T-helper 2 cell treated with Interferon-gamma antibody and Interleukin-4, amounts not matched to agents 5 μg/mL and 100 μg/mL, for 36 hours (primary cell): ENCODE data around the gene FNIP1.
"Not testable (repeated sequence)": the region's sequence is repeated elsewhere in the genome, so short reads cannot be mapped to it uniquely, and the experiment has no call there.

Source experiments
- DNase-seq: peaks from one replicate; pipeline ENCODE4 v3.0.0; 2021; ENCODE audit warnings: low spot score
- H3K27ac Mint-ChIP-seq: one replicate; pipeline ENCODE4 v1.8.0; 2021; ENCODE audit warnings: mild to moderate bottlenecking, mixed read lengths
- H3K27me3 Mint-ChIP-seq: one replicate; pipeline ENCODE4 v1.8.0; 2021; ENCODE audit warnings: low read depth, mixed read lengths
- H3K36me3 Mint-ChIP-seq: one replicate; pipeline ENCODE4 v1.8.0; 2021; ENCODE audit warnings: low read depth, mixed read lengths
- H3K4me1 Mint-ChIP-seq: one replicate; pipeline ENCODE4 v1.8.0; 2021; ENCODE audit warnings: low read depth, mixed read lengths
- H3K4me3 Mint-ChIP-seq: one replicate; pipeline ENCODE4 v1.8.0; 2022; ENCODE audit warnings: mild to moderate bottlenecking, moderate library complexity, mixed read lengths
- H3K9me3 Mint-ChIP-seq: one replicate; pipeline ENCODE4 v1.8.0; 2021; ENCODE audit warnings: mixed read lengths

Gene FNIP1

DNA sequence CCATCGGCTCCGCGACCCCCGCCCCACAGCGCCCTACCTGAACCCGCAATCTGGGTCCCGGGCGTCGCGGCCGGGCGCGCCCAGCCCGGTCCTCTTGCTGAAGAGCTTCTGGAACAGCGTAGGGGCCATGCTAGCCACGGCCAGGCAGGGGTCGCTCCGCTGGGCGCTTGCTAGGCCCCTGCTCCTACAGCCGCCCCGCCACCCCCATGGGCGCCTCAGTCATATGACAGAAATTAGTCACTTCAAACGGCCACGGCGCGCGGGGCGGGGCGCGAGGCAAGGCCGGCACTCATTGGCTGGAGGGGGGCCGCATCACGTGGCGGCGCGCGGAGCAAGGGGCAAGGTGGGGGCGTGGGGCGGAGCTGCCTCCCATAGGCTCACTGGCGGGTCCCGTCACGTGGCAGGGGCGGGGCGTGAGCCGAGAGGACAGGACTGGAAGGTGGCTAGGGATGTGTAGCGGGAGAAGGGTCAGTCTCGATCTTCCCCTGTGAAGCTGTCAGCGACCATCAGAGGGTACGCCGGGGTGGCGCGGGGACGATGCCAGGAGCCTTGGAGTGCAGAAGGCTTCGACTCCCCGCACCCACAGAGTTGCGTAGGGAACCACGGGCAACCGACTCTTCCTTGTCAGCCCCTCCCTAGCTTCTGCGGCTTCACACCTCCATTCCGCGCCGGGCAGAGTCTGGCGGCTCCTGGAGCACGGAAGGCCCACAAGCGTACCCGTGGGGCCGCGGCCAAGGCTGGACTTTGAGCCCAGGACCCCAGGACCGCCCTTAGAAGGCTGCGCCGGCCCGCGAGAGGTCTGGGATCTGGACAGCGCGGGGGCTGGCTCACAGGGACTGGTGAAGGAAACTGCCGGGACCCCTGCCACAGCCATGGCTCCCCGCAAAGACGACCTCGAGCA, at the start of gene FNIP1:
FNIP1 (minus strand) TSS at position 225 of the 901 bp plus-strand sequence; CDS start at position 129, 96 bp downstream.
- Mint-ChIP-seq H3K9me3 (no peaks in the 10 kb centered on the region), H3K4me3 (peak within 1 kb of the TSS; percentile 96), H3K27me3 (peaks cover 2% of the 10 kb centered on the region), H3K36me3 (peaks cover 21% of the 10 kb centered on the region), H3K27ac (peak within 1 kb of the TSS; percentile 95), H3K4me1 (peaks cover 28% of the 10 kb centered on the region)
- DNase-seq, result peak; percentile 100

DNA sequence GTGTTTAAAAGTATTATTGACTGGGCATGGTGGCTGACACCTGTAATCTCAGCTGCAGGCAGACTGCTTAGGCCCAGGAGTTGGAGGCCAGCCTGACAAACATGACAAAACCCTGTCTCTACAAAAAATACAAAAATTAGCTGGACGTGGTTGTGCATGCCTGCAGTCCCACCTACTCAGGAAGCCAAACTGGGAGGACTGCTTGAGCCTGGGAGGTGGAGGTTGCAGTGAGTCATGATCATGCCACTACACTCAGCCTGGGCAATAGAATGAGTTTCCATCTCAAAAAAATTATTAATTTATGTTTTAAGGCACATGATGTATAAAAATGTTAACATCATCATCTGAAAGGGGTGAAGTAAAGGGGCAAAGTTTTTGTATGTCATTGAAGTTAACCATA, 49.7 kb upstream of the FNIP1 start:
- H3K27ac Mint-ChIP-seq, result no peak overlapping the region
- H3K4me1 Mint-ChIP-seq, result no peaks in the 10 kb centered on the region
- H3K9me3 Mint-ChIP-seq, result peaks cover 75% of the 10 kb centered on the region
- H3K4me3 Mint-ChIP-seq, result no peak overlapping the region
- H3K27me3 Mint-ChIP-seq, result peaks cover 4% of the 10 kb centered on the region
- no peak for DNase-seq
- H3K36me3 Mint-ChIP-seq, result peaks cover 12% of the 10 kb centered on the region

DNA sequence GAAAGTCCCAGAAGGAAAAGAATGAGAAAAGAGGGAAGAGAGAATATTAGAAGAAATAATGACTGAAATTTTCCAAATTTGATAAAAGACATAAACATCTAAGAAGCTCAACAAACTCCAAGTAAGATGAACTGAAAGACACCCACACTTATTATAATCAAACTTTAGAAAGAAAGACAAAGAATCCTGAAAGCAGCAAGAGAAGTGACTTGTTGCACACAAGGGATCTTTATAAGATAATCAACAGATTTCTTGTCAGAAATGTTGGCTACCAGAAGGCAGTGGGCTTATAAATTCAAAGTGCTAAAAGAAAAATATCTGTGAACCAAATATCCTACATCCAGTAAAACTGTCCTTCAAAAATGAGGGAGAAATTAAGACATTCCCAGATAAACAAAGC, 49.0 kb upstream of the FNIP1 start:
- peaks cover 12% of the 10 kb centered on the region for H3K36me3 Mint-ChIP-seq
- no peak overlapping the region for H3K27ac Mint-ChIP-seq
- no peak overlapping the region for H3K4me3 Mint-ChIP-seq
- DNase-seq, result no peak
- H3K4me1 Mint-ChIP-seq, result no peaks in the 10 kb centered on the region
- H3K27me3 Mint-ChIP-seq, result peaks cover 4% of the 10 kb centered on the region
- H3K9me3 Mint-ChIP-seq, result peaks cover 77% of the 10 kb centered on the region

DNA sequence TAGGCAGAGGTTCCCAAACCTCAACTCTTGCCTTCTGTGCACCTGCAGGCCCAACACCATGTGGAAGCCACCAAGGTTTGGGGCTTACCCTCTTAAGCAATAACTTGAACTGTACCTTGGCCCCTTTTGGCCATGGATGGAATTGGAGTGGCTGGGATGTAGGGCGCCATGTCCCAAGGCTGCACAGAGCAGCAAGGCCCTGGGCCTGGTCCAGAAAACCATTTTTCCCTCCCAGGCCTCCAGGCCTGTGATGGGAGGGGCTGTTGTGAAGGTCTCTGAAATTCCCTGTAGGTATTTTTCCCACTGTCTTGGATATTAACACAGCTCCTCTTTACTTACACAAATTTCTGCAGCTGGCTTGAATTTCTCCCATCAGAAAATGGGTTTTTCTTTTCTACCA, 46.2 kb upstream of the FNIP1 start:
- not testable (repeated sequence) for H3K4me3 Mint-ChIP-seq, H3K27me3 Mint-ChIP-seq, DNase-seq, H3K36me3 Mint-ChIP-seq, H3K4me1 Mint-ChIP-seq, H3K27ac Mint-ChIP-seq
- H3K9me3 Mint-ChIP-seq, result peaks cover 74% of the 10 kb centered on the region

DNA sequence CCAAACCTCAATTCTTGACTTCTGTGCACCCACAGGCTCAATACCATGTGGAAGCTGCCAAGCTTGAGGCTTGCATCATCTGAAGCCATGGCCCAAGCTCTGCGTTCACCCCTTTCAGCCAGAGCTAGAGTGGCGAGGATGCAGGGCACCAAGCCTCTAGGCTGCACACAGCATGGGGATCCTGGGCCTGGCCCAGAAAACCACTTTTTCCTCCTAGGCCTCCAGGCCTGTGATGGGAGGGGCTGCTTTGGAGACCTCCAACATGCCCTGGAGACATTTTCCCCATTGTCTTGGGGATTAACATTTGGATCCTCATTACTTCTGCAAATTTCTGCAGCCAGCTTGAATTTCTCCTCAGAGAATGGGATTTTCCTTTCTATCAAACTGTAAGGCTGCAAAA, 35.9 kb upstream of the FNIP1 start:
- not testable (repeated sequence) for DNase-seq, H3K4me1 Mint-ChIP-seq, H3K27ac Mint-ChIP-seq, H3K4me3 Mint-ChIP-seq, H3K27me3 Mint-ChIP-seq, H3K36me3 Mint-ChIP-seq
- peaks cover 16% of the 10 kb centered on the region for H3K9me3 Mint-ChIP-seq

DNA sequence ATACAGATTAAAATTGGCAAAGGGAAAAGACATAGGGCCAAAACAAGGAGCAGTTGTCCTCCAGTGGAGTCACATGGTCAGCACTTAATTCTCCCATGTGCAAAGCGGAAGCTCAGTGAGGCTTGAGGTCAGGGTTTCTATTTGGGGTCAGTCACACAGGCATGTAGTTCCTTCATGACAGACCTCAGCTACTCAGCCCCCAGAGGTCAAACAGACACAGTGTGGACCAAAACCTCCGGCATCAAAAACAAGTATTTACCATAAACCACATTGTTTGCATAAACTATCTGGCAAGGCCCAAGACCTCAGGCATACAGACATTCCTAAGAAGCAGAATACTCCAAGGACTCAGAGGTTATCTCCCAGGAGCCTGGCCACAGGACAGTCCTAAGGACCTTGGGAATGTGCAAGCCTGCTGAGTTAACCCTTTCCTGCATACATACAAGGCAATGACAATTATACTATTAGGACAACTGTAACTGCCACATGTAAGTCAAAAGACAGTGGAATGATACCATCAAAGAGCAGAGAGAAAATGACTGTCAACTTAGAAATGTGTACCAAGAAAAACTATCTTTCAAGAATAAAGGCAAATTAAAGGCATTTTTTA, 28.7 kb upstream of the FNIP1 start:
- Mint-ChIP-seq H3K27me3 (peaks cover 20% of the 10 kb centered on the region), H3K9me3 (peaks cover 6% of the 10 kb centered on the region), H3K27ac (no peak overlapping the region), H3K4me1 (peaks cover 4% of the 10 kb centered on the region), H3K4me3 (no peak overlapping the region), H3K36me3 (no peaks in the 10 kb centered on the region)
- no peak for DNase-seq

DNA sequence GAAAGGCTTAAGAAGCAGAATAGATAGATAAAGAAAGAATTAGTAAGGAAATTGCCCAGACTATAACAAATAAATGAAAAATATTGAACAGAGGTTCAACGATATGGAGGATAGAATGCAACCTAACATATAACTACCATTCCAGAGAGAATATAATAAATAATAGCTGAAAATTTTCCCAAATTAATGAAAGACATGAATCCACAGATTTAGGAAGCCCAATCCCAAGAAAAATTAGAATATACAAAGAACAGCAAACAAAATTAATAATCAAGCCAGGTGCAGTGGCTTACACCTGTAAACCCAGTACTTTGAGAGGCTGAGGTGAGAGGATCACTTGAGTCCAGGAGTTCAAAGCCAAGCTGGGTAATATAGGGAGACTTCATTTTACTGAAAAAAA, 27.8 kb upstream of the FNIP1 start:
- Mint-ChIP-seq H3K27me3 (peaks cover 20% of the 10 kb centered on the region), H3K27ac (no peak overlapping the region)
- no peak for DNase-seq

DNA sequence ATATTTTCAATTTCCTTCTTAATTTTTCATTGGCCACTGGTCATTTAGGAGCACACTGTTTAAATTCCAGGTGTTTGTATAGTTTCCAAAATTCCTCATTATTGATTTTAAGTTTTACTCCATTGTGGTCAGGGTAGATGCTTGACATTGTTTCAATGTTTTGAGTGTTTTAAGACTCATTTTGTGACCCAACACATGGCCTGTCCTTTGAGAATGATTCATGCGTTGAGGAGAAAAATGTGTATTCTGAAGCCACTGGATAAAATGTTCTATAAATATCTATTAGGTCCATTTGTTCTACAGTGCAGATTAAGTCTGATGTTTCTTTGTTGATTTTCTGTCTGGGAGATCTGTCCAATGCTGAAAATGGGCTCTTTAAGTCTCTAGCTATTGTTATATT, 24.4 kb upstream of the FNIP1 start:
- Mint-ChIP-seq H3K27me3 (peaks cover 24% of the 10 kb centered on the region), H3K4me1 (peaks cover 7% of the 10 kb centered on the region), H3K4me3 (no peak overlapping the region), H3K27ac (no peak overlapping the region), H3K9me3 (no peaks in the 10 kb centered on the region), H3K36me3 (no peaks in the 10 kb centered on the region)
- DNase-seq, result no peak

More for the DNA sequence above, 27.8 kb upstream of the FNIP1 start:
- Mint-ChIP-seq H3K4me3 (no peak overlapping the region), H3K36me3 (no peaks in the 10 kb centered on the region), H3K4me1 (peaks cover 4% of the 10 kb centered on the region), H3K9me3 (peaks cover 6% of the 10 kb centered on the region)

DNA sequence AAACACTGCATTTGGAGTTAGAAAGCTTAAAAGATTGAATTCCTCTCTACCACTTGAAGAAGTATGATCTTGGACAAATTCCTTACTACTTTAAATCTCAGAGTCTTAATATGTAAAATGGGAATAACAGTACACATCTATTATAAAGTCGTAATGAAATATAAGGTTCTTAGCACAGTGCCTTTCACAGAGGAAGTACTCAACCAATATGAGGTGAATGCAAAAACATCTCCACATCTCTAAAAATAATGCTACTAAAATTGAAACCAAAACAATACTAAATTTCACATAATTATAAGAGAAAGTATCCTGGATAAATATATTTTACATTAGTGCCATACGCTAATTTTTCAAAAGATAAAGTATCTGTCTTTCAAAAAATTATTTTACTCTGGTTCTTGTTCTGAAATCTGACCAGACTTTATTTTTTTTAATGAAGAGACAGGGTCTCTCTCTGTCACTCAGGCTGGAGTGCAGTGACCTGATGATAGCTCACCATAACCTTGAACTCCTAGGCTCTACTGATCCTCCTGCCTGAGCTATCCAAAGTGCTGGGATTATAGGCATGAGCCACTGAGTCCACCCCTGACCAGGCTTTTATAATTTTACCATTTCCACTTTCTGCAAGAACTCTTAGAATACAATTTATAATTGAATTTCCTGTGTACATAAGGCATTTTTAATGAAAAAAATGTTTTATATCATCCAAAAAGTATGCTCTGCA, 21.3 kb upstream of the FNIP1 start:
- H3K27ac Mint-ChIP-seq, result no peak overlapping the region
- no peaks in the 10 kb centered on the region for H3K36me3 Mint-ChIP-seq
- no peak for DNase-seq
- H3K4me1 Mint-ChIP-seq, result peaks cover 7% of the 10 kb centered on the region
- H3K27me3 Mint-ChIP-seq, result peaks cover 29% of the 10 kb centered on the region
- no peaks in the 10 kb centered on the region for H3K9me3 Mint-ChIP-seq
- no peak overlapping the region for H3K4me3 Mint-ChIP-seq

DNA sequence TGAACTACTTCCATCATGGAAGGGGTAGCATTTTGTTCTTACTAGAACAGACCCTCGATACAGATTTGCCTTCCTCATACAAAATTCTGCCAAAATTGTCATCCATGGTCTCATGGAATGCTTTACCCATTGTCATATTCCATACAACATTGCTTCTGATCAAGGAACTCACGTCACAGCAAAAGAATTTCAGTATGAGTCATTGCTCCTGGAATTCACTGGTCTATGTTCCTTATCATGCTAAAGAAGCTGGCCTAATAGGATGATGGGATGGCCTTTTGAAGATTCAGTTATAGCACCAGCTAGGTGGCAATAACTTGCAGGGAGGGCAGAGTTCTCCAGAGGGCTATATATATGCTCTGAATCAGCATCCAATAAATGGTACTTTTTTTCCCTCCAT, 18.2 kb upstream of the FNIP1 start:
- DNase-seq, result no peak
- H3K27ac Mint-ChIP-seq, result no peak overlapping the region
- peaks cover 7% of the 10 kb centered on the region for H3K4me1 Mint-ChIP-seq
- no peaks in the 10 kb centered on the region for H3K36me3 Mint-ChIP-seq
- no peak overlapping the region for H3K4me3 Mint-ChIP-seq
- peaks cover 11% of the 10 kb centered on the region for H3K27me3 Mint-ChIP-seq
- H3K9me3 Mint-ChIP-seq, result no peaks in the 10 kb centered on the region

DNA sequence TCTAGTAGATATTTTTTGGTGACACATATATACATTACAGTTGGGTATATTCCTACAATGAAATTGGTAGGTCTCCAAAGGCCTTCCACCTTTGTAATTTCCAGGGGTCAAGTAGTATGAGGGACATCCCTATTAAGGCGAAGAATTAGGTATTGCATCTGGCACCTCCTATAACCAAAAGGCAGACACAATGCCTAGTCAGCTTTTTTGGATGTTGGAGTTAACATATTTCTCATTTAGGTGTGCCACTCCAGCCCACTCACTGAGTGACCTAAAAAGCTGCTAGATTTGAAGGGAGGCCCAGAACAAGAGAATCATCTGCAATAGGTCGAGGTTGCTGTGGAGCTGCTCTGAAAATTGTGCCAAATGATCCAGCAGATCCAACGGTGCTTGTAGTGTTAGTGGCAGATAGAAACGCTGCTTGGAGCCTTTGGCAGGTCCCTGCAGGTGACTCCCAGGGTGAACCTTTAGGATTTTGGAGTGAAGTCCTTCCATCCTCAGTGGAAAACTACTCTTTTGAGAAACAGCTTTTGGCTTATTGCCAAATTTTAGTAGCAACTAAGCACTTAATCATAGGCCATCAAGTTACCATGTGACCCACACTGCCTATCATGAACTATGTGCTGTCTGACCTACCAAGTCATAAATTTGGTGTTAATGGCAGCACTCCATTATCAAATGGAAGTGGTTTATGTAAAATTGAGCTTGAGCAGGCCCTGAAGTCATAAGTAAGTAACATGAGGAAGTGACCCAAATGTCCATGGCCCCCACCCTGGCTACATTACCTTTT, 15.7 kb upstream of the FNIP1 start:
- no peak for DNase-seq
- Mint-ChIP-seq H3K27me3 (peaks cover 12% of the 10 kb centered on the region), H3K4me1 (no peaks in the 10 kb centered on the region), H3K9me3 (no peaks in the 10 kb centered on the region), H3K4me3 (no peak overlapping the region), H3K27ac (no peak overlapping the region), H3K36me3 (no peaks in the 10 kb centered on the region)

DNA sequence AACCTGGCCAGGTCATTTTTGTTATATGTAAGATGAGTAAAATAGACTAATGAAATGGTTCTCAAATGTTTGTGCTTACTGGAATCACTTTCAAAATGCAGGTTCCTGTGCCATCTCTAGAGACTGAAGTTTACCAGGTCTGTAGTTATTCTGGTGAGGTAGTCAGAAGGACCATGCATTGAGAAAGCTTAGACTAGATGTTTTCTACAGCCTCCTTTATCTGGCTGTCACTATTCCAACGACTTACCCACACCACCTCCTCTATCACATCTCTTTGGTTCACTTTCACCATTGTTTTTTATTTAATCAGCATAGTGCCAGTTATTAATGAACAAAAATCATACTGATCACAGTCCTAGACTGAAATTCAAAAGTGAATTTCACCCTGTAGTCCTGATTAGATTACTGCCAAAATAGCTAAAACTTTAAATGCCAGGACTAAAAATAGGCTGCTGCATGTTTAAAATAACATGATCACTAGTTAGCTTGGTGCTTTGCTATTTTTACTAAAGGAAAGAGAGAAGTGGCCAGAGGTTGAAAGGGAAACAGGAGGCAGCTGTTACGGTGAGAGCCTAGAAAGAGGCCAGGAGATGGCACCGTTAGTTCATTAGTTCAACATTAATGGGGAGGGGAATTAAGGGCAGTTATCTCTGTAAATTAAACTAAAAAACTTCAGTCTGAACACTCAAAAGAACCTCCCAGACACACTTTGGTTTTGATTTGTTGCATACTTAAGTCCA, 13.9 kb upstream of the FNIP1 start:
- DNase-seq, result no peak
- peaks cover 18% of the 10 kb centered on the region for H3K27me3 Mint-ChIP-seq
- H3K9me3 Mint-ChIP-seq, result no peaks in the 10 kb centered on the region
- H3K4me1 Mint-ChIP-seq, result no peaks in the 10 kb centered on the region
- no peaks in the 10 kb centered on the region for H3K36me3 Mint-ChIP-seq
- H3K4me3 Mint-ChIP-seq, result no peak overlapping the region
- H3K27ac Mint-ChIP-seq, result no peak overlapping the region
